ENCODE data around the gene FHOD3. TPM values are rescaled to one million over a fixed set of nuclear protein-coding genes. Genes with fewer than 3 reads are reported as not detected.

Gene FHOD3
- total RNA-seq, 2 donors from 2014 or later = 19.8 to 24.9 TPM

- Histone ChIP-seq H3K27ac (no peak overlapping the region), H3K9me3 (no peaks in the 10 kb centered on the region), H3K36me3 (no peaks in the 10 kb centered on the region), H3K4me3 (no peak overlapping the region), H3K4me1 (ENCODE audit: control insufficient read depth in 1 of 2, low read depth in 2 of 2) (no peaks in the 10 kb centered on the region), H3K27me3 (replicated peaks; ENCODE audit: insufficient read depth) (no peaks in the 10 kb centered on the region)
- ATAC-seq (ENCODE audit: insufficient number of reproducible peaks, low FRiP score, low read depth) (no peak), DNase-seq (ENCODE audit: low spot score) (no peak)
- TF ChIP-seq CTCF (IDR thresholded peaks at IDR 0.05) = no peak
These were observed 195.3 kb downstream of the FHOD3 start for GRCh38 chr18:36492604-36493329.

- ATAC-seq (ENCODE audit: insufficient number of reproducible peaks, low FRiP score, low read depth) (no peak), DNase-seq (ENCODE audit: low spot score) (no peak)
- H3K4me3 ChIP-seq = no peak overlapping the region
- H3K27ac ChIP-seq = no peak overlapping the region
- TF ChIP-seq CTCF (IDR thresholded peaks at IDR 0.05) = no peak
- no peaks in the 10 kb centered on the region for H3K9me3 ChIP-seq
- H3K4me1 ChIP-seq (ENCODE audit: control insufficient read depth in 1 of 2, low read depth in 2 of 2) = no peaks in the 10 kb centered on the region
- no peaks in the 10 kb centered on the region for H3K36me3 ChIP-seq
- H3K27me3 ChIP-seq (replicated peaks; ENCODE audit: insufficient read depth) = no peaks in the 10 kb centered on the region
These were observed 196.0 kb downstream of the FHOD3 start for GRCh38 chr18:36493349-36494159.

GRCh38 chr18:36494160-36494437 lies 196.6 kb downstream of the FHOD3 start:
- Histone ChIP-seq H3K36me3 (no peaks in the 10 kb centered on the region), H3K9me3 (no peaks in the 10 kb centered on the region), H3K4me1 (ENCODE audit: control insufficient read depth in 1 of 2, low read depth in 2 of 2) (no peaks in the 10 kb centered on the region), H3K4me3 (no peak overlapping the region), H3K27ac (no peak overlapping the region), H3K27me3 (replicated peaks; ENCODE audit: insufficient read depth) (no peaks in the 10 kb centered on the region)
- no peak for DNase-seq (ENCODE audit: low spot score)
- ATAC-seq (ENCODE audit: insufficient number of reproducible peaks, low FRiP score, low read depth) = no peak
- no peak for TF ChIP-seq CTCF (IDR thresholded peaks at IDR 0.05)

GRCh38 chr18:36496022-36496421 lies 198.5 kb downstream of the FHOD3 start:
- Histone ChIP-seq H3K4me3 (no peak overlapping the region), H3K9me3 (no peaks in the 10 kb centered on the region), H3K36me3 (no peaks in the 10 kb centered on the region), H3K27ac (no peak overlapping the region), H3K4me1 (ENCODE audit: control insufficient read depth in 1 of 2, low read depth in 2 of 2) (no peaks in the 10 kb centered on the region), H3K27me3 (replicated peaks; ENCODE audit: insufficient read depth) (no peaks in the 10 kb centered on the region)
- ATAC-seq (ENCODE audit: insufficient number of reproducible peaks, low FRiP score, low read depth) = no peak
- no peak for DNase-seq (ENCODE audit: low spot score)
- no peak for TF ChIP-seq CTCF (IDR thresholded peaks at IDR 0.05)

- no peaks in the 10 kb centered on the region for H3K36me3 ChIP-seq
- no peak for TF ChIP-seq CTCF (IDR thresholded peaks at IDR 0.05)
- H3K9me3 ChIP-seq = no peaks in the 10 kb centered on the region
- H3K27ac ChIP-seq = no peak overlapping the region
- no peak for ATAC-seq (ENCODE audit: insufficient number of reproducible peaks, low FRiP score, low read depth)
- no peak overlapping the region for H3K4me3 ChIP-seq
- H3K27me3 ChIP-seq (replicated peaks; ENCODE audit: insufficient read depth) = no peaks in the 10 kb centered on the region
- DNase-seq (ENCODE audit: low spot score) = no peak
- no peaks in the 10 kb centered on the region for H3K4me1 ChIP-seq (ENCODE audit: control insufficient read depth in 1 of 2, low read depth in 2 of 2)
These were observed 202.4 kb downstream of the FHOD3 start for GRCh38 chr18:36499938-36500337.
